ENCODE data around the gene NPBWR2.

GRCh38 chr20:64119301-64119680 lies 11.9 kb upstream of the NPBWR2 start:
- TF ChIP-seq ZNF704 (tag by site-specific recombination; IDR thresholded peaks at IDR 0.05) (no peak), CTCF (tag by site-specific recombination; IDR thresholded peaks at IDR 0.05) (no peak), ZBTB11 (tag by site-specific recombination; conservative IDR thresholded peaks at IDR 0.05; ENCODE audit: low read depth) (no peak), ZNF530 (tag by site-specific recombination; IDR thresholded peaks at IDR 0.05; ENCODE audit: low read depth) (no peak), ZBTB17 (tag by site-specific recombination; IDR thresholded peaks at IDR 0.05) (no peak), ZBTB49 (tag by site-specific recombination; IDR thresholded peaks at IDR 0.05; ENCODE audit: low read depth) (no peak), FEZF1 (tag by site-specific recombination; IDR thresholded peaks at IDR 0.05) (no peak), SETDB1 (IDR thresholded peaks at IDR 0.05; ENCODE audit: insufficient read length, low read length) (no peak)
- TF ChIP-seq, protein P1, sequence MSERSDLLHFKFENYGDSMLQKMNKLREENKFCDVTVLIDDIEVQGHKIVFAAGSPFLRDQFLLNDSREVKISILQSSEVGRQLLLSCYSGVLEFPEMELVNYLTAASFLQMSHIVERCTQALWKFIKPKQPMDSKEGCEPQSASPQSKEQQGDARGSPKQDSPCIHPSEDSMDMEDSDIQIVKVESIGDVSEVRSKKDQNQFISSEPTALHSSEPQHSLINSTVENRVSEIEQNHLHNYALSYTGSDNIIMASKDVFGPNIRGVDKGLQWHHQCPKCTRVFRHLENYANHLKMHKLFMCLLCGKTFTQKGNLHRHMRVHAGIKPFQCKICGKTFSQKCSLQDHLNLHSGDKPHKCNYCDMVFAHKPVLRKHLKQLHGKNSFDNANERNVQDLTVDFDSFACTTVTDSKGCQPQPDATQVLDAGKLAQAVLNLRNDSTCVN (tag by site-specific recombination; optimal IDR thresholded peaks at IDR 0.05), result no peak
